ENCODE results near the gene NOD1.
"Not testable (repeated sequence)": the region's sequence is repeated elsewhere in the genome, so short reads cannot be mapped to it uniquely, and the experiment has no call there.

Gene NOD1

DNA sequence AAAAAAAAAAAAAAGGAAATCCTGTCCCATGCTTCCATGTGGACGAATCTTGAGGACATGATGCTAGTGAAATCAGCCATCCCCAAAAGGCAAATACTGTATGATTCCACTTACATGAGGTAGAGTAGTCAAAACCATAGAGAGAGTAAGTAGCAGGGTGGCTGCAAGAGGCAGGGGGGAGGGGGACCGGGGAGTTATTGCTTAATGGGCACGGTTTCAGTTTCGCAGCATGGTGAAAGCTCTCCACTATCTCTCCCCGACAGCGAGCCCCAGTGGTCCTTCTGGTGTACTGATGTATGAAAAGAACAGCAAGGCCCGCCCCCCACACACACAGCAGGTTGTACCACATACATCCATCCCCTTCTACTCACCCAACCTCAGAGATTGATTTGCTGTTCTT lies 32.8 kb downstream of the NOD1 start:
- peak; percentile 20 to 66 for DNase-seq

DNA sequence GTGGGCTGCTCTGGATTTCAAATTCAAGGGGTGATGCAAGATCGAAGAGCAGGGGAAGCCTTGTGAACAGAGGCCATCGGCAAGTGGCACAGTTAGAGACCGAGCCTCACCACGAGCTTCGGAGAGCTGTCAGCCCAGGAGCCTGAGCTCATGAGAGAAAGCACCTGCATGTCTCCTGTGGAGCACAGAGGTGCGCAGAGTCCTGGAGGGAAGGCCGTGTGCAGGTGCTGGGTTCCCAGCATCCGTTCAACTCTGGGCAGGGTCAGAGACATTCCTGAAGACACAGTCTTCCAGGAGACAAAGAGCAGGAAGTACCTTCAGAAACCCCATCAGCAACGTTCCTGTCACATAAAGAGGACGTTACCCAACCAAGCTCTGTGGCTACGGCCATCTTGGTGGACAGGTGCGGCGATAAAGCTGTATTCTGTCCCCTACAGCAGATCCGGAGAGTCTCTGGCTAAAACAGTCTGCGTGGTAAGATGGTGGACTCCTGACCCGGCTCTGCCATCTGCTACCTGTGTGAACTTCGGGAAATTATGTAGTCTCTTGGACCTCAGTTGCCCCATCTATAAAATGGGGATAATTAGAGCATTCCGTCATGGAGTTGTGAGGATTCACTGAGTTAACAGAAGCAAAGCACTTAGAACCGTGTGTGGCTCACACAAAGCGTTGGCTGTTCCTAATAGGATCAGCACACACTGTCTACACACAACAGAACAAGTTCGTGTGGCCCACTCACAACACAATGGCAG lies 40.6 kb downstream of the NOD1 start:
- DNase-seq: no peak

DNA sequence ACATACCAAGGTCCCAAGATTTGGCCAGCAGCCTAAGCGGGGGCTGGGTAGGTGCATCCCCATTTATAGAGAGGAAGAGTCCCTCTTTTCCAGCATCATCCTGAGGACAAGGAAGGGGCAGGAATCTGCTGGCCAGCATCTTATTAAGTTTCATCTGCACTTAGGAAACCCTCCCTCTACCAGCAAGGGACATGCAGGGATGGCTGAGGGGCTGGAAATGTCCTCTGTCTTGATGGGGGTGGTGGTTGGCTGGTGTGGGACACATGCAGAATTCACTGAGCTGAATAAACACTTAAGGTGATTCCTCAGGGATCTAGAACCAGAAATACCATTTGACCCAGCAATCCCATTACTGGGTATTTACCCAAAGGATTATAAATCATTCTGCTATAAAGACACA lies 42.1 kb downstream of the NOD1 start:
- no peak for DNase-seq

DNA sequence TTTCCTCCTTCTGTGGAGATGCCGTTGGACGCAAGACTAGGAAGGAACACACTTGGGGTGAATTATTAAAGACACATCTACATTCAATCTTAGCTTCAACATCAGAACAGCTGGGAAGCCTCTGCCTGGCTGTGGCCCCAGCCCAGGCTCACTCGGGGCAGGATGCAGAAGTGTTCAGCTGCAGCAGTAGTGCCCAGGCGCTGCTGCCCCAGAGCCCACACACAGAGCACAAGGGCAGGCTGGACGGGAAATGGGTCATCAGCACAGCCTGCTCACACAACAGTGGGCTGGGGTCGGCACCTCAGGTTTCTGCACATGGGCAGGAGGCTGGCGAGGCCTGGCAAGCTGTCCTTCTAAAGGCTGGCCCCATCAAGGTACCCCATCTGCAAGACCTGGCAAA lies 42.5 kb downstream of the NOD1 start:
- DNase-seq: no peak

DNA sequence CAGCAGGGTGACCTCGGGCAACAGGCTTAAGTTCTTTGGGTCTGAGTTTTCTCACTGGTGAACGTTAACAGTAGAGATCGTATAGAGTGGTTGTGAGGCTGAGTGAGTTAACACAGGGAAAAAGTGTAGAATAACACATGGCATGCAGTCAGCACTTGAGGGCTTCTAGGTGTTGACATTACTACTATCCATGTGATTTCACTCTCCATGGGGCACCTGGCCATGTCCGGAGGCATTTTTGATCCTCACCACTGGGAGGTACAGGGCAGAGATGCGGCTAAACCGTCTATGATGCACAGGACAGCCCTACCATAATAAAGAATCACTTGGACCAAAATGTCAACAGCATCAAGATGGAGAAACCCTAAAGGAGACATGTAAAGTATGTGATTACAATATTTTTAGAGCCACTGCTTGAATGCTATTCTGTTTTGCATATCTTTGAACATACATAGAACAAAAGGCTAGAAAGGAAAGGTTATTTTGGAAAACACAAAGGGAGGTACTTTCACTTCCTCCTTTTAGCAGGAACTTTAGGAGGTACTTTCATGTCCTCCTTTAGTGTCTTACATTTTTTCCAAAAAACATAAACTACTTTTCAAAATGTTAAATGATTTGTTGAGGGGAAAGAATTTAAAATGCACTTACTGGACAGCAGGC lies 44.3 kb downstream of the NOD1 start:
- DNase-seq: no peak

DNA sequence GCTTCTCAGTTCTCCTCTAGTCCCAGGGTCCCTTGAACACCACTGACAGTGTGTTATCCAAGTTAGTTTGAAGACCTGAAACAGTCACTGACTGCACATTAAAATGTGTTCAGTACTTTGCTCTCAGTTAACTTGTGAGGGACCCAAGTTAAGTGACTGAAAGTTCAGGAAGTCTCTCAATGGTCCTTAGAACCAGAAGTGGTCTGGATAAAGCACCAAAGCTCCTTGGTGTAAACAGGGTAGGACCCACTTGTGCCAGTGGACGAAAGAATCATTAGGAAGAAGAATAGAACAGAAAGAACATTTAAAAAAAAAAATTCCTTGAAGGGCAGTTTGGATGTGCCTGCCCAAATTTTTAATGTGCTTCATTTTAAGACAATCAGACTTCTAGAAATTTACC lies 45.1 kb downstream of the NOD1 start:
- DNase-seq: no peak

DNA sequence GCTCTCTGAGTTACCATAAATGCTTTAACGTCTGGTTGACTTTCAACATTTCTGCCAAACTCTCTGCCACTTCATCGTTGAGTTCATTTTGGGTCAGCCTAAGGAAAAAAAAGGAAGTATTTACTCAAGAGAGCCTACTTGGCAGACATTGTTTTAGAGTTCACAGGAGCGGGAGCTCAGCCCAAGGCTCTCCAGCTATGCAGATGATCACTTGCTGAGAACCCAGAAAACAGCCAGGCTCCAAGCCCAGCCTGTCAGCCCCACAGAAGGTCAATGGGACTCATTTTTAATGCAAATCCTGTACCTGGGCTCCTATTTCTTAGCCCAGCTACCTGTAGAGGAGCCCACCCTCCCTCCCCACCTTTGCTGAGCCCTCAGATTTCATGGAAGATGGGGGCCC lies 45.5 kb downstream of the NOD1 start:
- no peak for DNase-seq

DNA sequence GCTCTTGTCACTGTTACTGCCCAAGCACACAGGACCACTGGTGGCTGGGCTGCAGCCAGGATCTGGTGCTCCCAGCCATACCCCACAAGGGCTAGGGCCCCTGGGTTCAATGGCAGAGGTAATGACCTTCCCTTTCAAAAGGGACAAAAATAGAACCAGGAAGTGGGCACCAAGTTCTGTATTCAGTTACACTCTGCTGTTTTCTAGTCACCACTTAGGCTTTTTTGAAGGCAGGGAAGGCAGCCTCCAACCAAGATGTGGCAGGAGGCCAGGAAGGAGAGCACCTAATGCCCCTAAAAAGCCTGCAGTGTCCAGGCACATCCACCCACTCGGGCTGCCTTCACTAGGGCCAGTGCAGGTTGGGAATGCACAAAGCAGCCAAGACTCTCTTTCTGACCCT lies 47.8 kb downstream of the NOD1 start:
- no peak for DNase-seq

DNA sequence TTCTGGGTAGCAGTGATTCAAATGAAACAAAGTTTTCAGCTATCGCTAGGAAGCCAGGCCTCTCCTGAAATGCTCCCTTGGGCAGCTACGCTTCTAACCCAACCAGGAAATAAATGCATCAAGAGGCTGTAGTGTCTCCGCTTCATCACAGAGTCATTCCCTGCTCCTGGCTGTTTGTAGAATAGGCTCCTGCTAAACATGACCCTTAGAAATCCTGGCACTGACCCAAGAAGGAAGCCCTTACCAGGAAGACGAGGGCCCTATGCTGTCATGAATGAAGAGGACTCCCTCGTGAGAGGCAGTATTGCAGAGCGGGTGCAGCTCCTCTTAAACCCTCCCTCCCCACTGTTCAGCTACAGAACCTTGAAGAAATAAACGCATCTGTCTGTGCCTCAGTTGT lies 48.3 kb downstream of the NOD1 start:
- peak; percentile 51 to 77 for DNase-seq

DNA sequence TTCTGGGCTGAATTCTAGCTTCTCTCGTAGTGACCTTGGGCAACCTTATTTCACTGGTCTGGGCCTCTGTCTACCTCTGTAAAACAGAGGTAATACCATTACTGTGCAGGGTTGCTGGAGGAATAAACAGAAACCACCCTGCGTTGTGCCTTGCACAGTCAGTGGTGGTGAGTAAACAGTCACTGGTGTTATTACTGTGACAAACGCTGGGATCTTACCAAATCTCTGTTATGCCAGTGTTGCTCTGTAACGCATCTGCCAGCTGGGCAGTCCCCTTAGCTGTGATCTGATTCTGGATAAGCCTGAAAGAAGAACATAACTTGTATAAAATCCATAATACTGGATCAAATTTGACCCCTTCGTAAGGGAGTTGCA lies 49.4 kb downstream of the NOD1 start:
- no peak for DNase-seq

DNA sequence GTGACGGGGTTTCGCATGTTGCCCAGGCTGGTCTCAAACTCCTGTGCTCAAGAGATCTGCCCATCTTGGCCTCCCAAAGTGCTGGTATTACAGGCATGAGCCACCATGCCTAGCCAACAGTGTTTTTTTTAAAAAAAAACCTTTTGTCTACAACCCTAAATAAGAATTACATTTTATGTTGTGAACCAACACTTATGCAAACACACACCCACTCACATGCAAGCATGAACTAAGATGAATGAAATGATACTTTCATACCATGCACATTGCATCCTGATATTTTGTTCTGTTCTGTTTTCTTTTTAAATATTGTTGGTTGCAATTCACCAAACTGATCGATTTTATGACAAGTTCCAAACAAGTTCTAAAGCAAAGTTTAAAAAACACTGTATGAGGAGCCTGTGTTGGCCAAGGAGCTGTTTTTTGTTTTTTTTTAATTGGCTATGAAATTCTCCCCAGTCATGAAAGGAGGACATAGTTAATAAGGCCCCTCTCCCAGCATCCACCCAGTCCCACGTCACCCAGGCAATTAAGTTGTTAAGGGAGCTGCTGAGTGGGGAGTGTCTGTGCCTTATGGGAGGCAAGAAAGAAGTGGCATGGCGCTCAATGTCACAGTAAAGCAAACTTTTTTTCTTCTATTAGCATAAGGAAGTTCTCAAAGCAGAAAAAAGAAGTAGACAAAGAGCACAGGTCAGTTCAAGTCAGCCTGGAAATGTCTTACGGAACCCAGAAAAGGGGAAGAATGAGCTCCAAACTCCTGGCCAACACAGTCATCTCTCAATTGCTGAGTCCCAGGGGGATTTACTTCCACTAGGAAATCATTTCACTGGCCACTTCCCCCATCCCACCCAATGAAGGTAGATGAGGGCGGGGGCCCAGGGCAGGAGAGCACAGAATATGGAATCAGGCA lies 50.1 kb downstream of the NOD1 start:
- DNase-seq: no peak

DNA sequence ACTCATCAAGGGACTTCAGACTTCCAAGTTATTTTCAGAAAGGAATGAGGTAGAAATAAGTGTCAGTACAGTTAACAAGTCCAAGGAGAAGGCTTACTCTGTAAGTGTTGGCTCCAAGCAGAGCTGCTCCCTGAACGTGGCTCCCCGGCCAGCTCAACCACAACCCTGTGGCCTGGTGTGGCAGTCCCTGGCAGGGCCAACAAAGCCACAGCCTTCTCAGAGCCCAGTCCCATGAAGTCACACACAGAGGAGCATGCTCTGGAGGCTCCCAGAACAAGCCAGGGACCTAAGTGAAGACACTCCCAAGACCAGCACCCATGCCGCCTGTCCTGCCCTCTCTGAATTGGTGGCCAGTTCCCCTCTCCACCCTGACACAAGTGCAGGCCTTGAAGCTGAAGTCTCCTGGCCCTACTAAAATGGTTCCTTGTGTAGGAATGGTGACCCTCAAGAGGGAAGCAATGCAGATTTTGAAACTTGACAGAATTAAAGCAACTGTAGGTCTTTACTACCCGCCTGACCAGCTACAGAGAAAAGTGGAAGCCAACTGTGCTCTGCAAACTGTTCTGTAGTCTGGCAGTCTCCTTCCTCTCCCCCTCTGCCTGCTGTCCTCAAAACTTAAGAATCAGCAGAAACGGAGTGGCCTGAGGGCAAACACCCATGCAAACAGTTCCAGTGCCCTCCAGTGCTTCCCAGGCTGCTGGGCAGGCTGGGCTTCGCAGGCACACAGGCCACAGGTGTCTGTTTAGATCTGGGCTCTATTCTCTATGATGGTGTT lies 51.1 kb downstream of the NOD1 start:
- DNase-seq: no peak

DNA sequence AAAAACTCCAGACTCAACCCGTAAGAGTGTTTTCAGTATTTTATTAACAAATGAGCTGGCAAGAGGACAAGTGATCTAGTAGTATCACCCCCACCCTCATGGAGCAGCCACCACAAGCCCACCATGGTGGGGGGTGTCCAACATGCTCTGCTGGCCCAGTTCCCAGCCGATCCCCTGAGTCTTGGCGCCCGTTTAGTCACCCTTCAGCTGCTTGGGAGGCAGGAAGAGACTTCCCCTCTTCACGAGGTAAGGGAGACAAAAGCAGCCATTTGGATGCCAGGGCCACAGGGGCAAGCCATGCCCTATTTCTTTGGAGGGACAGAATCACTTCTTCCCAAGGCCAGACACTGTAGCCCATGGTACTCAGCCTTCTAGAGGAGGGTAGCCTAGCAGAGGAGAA lies 54.1 kb downstream of the NOD1 start:
- no peak for DNase-seq

DNA sequence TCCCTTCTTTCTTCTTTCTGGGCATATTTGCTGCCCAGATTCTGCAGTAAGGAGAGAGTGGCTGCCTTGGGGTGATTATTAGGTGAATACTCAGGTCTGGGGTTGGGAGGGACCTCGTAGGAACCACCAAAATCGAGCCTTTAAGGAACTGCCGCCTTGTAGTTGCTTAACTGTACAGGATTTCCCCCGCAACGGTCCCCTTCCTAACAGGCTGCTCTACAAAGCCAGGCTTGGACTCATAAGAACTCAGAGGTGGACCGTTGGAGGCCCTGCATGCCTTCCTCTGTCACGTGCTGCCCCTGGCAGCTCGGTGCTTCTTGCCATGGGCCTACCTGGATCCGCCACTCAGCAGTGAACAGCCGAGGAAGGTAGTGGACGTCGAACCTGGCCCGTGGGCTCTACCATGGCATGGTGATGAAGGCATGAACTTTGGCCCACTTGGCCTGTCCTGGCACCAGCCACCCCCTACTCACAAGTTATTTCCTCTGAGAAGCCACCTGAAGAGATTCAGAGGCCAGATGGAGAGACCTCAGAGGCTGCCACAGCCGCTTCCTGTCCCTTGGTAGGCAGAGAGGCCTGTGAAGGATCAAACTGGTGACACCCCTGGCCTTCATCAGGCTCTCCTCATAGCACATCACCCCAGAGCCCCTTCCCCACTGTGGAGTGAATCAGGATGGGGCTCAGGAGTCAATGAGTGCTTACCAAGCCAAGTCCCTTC lies 54.6 kb downstream of the NOD1 start:
- DNase-seq: no peak

DNA sequence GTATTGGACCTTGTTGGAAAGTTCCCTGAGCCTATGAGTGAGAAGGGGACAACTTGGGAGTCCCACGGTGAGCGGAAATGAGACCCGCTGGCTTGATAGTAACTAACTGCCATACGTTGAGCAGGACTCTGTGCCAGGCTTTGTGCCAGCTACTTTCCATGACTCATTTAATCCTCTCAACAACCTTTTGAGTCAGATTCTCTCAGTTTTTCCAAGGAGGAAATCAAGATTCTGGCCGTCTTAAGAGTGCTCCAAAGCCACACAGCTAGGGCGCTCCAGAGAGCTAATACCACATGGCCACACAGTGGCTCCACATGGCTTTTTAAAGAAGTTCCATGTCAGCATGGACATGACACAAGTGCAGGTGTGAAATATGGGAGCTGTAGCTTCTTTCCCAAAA lies 55.7 kb downstream of the NOD1 start:
- DNase-seq: no peak

DNA sequence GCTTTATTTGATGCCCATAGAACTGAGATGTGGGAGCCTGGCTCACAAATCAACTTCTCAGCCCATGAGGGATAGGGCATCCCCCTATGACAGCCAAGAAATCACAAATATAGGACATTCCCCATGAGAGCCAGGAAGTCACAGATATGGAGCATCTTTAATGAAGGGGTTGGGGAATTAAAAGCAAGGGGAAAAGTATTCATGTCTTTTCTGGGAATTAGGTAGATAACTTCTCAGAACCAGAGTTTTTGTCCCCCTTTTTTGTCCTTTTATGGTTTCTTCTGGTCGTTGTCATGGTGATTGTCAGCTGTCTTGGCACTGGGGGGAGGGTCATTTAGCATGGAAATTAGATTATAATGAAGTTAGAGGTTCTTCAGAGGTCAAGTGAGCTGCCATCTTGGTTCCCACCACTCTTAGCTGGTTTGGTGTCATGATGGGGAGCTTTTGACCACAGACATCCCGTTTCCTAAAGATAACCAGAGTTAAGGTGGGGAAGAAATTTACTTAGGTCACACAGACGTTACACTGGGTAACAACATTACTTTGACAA lies 56.9 kb downstream of the NOD1 start:
- no peak for DNase-seq

DNA sequence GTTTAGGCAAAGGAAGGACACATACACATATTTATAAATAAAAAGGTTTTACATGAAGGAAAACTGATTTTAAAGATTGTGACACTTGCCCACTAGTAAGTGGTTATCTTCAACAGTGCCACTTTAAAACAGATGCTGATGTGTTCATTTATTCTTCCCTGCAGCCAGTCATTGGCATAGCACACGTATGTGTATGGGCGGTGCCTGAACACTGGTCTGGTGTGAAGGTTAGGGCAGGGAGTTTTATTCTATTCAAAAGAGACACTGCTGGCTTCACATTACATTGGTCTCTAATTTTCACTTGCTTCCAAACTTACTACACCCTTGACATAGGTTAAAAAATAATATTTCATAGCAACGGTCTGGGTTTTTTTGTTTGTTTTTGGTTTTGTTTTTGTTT lies 57.9 kb downstream of the NOD1 start:
- DNase-seq: no peak

DNA sequence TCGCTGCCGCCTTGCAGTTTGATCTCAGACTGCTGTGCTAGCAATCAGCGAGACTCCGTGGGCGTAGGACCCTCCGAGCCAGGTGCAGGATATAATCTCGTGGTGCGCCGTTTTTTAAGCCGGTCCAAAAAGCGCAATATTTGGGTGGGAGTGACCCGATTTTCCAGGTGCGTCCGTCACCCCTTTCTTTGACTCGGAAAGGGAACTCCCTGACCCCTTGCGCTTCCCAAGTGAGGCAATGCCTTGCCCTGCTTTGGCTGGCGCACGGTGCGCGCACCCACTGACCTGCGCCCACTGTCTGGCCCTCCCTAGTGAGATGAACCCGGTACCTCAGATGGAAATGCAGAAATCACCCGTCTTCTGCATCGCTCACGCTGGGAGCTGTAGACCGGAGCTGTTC lies 58.5 kb downstream of the NOD1 start:
- not testable (repeated sequence) for DNase-seq

DNA sequence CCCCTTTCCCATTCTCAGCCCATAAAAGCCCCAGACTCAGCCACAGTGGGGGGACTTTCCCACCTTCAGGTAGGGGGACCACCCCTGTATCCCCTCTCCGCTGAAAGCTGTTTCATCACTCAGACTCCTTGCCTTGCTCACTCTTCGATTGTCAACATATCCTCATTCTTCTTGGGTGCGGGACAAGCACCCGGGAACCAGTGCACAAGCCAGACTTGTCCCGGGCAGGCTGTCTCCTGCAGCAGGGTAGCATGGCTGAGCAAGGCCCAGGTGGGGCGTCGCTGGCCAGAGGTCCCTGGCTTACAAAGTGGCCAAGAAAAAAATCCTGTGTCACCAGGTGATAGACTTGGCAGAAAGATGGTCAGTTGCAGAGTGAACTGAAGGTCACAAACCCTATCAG lies 64.7 kb downstream of the NOD1 start:
- no peak for DNase-seq

DNA sequence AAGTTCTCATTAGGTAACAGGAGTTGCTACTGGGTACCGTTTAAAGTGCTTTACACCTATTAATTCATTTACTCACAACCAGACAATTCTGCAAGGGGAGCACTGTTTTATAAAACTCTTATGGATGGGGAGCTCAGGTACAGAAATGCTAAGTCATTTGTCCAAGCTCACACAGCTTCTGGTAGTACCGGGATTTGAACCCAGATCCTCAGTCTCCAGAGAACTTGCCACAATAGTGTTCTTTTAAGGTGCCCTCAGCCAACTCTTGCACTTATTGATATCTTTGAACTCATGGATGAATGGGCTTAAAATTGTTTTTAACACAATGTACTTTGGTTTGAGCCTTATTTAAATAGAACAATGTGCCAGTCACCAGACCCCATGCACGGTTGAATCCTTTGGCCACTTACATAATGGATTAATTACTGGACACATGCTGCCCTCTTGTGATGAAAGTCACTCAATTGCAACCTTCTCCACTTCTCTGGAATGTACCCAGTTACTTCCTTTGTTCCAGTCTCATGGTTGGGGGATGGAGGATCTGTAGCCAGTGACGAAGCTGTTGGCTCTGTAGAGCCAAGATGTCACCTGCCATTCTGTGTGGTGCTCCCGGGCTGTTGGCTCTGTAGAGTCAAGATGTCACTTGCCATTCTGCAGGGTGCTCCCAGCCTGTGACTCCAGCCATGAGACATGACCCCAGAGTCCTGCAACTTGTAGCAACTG lies 65.6 kb downstream of the NOD1 start:
- no peak for DNase-seq

DNA sequence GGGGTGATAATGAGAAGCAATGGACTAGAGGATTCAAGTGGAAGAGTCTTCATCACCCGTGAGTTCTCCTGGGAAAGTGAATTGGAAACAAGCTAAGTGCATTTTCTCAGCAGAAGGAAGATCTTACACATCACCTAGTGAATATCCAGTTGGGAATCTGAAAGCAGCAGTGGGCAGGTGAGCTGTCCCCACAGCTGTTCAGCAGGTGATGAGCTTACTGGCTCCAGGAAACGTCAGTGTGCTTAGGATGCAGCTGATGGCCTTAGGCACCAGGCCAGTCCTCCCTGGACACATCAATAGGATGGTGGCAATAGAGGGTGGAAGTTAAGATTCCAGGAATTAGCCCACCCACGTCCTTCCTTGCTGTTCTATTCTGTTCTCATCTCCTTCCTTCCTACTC lies 66.7 kb downstream of the NOD1 start:
- no peak for DNase-seq
